Esophagus (tissue), 2 donors: ENCODE measurements around the gene IFT43. TPM values are rescaled to one million over a fixed set of nuclear protein-coding genes. Genes with fewer than 3 reads are reported as not detected.

Experiments
- H3K27ac ChIP-seq, 2 donors: one replicate each; pipeline ENCODE4 v1.5.1; 2013; ENCODE audit warnings: low read depth in 2 of 2, mild to moderate bottlenecking in 2 of 2, inconsistent platforms in 1 of 2, low read length in 1 of 2, moderate library complexity in 1 of 2
- H3K27me3 ChIP-seq, 2 donors: one replicate each; pipeline ENCODE4 v1.6.1; 2013; ENCODE audit warnings: low read length in 2 of 2, control low read depth in 1 of 2, mild to moderate bottlenecking in 1 of 2; ENCODE audit not compliant: insufficient read depth in 2 of 2, control insufficient read depth in 1 of 2
- H3K36me3 ChIP-seq, 2 donors: one replicate each; pipeline ENCODE4 v1.6.1; 2013; ENCODE audit warnings: low read length in 1 of 2; ENCODE audit not compliant: control insufficient read depth in 2 of 2, insufficient read depth in 2 of 2
- H3K4me1 ChIP-seq, 2 donors: one replicate each; pipeline ENCODE4 v1.6.1; 2013; ENCODE audit warnings: low read length in 1 of 2; ENCODE audit not compliant: control insufficient read depth in 2 of 2, insufficient read depth in 2 of 2
- H3K4me3 ChIP-seq, 2 donors: one replicate each; pipeline ENCODE4 v1.5.1; 2013; ENCODE audit warnings: low read length in 2 of 2, mild to moderate bottlenecking in 2 of 2, low read depth in 1 of 2, moderate library complexity in 1 of 2
- H3K9me3 ChIP-seq, 2 donors: one replicate each; pipeline ENCODE4 v1.6.1; 2013; ENCODE audit warnings: mild to moderate bottlenecking in 2 of 2, low read depth in 1 of 2, low read length in 1 of 2, moderate library complexity in 1 of 2; ENCODE audit not compliant: control insufficient read depth in 2 of 2, insufficient read depth in 1 of 2
- WGBS, 2 donors: extraction: QIAGEN DNeasy Blood & Tissue Kit; methylation state at CpG; one replicate each; pipeline ENCODE4 v1.1.7; 2013; 5-methylcytosine and 5-hydroxymethylcytosine counted together
- polyA plus RNA-seq, 2 donors: library from polyadenylated mRNA; stranded (reverse); fragments of 200-250 nt; gene quantifications; one replicate each; pipeline ENCODE4 v1.2.3, GENCODE V29; 2013
- donor health status: healthy with polysubstance abuse.
- donor health status: Bipolar disorder and iron deficiency.

The IFT43 gene
- polyA plus RNA-seq = 10 to 100 TPM; 25.2 to 27.7 TPM

- Histone ChIP-seq H3K9me3 (no peaks in the 10 kb centered on the region), H3K27ac (peak within 1 kb of the TSS; percentile 71 to 85), H3K4me1 (peaks cover under 1 to 4% of the 10 kb centered on the region in 2 donors), H3K4me3 (peak within 1 kb of the TSS; percentile 77 to 100), H3K36me3 (no peaks in the 10 kb centered on the region), H3K27me3 (no peaks in the 10 kb centered on the region)
- 0 to 1% methylated on average over 46 to 52 of the region's 52 CpGs for WGBS, 2 donors
Observed at GRCh38 chr14:75985618-75986438, at the start of gene IFT43. IFT43 (plus strand) TSS chr14:75985763; CDS start chr14:75985787, 24 bp downstream.

- 65 to 71% methylated on average over 1 of the region's 1 CpG for WGBS, 2 donors
- H3K9me3 ChIP-seq = no peaks in the 10 kb centered on the region
- H3K4me1 ChIP-seq = no peaks in the 10 kb centered on the region
Observed at GRCh38 chr14:75939200-75939599, 46.4 kb upstream of the IFT43 start.

GRCh38 chr14:75941030-75941429 lies 44.5 kb upstream of the IFT43 start:
- no peaks in the 10 kb centered on the region for H3K27me3 ChIP-seq

More at GRCh38 chr14:75939200-75939599, 46.4 kb upstream of the IFT43 start:
- H3K27ac ChIP-seq = no peak overlapping the region
- H3K4me3 ChIP-seq = no peak overlapping the region
- no peaks in the 10 kb centered on the region for H3K36me3 ChIP-seq
- no peaks in the 10 kb centered on the region for H3K27me3 ChIP-seq

GRCh38 chr14:75944607-75945241 lies 40.8 kb upstream of the IFT43 start:
- no peaks in the 10 kb centered on the region for H3K9me3 ChIP-seq
- H3K4me1 ChIP-seq = no peaks in the 10 kb centered on the region
- H3K27me3 ChIP-seq = no peaks in the 10 kb centered on the region
- no peak overlapping the region for H3K4me3 ChIP-seq
- WGBS, 2 donors = 93 to 95% methylated on average over 4 of the region's 4 CpGs
- peaks cover 0 to 3% of the 10 kb centered on the region in 2 donors for H3K36me3 ChIP-seq
- no peak overlapping the region for H3K27ac ChIP-seq

More at GRCh38 chr14:75941030-75941429, 44.5 kb upstream of the IFT43 start:
- WGBS, 2 donors = 77 to 83% methylated on average over 4 of the region's 4 CpGs
- H3K9me3 ChIP-seq = no peaks in the 10 kb centered on the region
- H3K4me3 ChIP-seq = no peak overlapping the region
- no peak overlapping the region for H3K27ac ChIP-seq
- no peaks in the 10 kb centered on the region for H3K36me3 ChIP-seq
- no peaks in the 10 kb centered on the region for H3K4me1 ChIP-seq

- H3K4me1 ChIP-seq = no peaks in the 10 kb centered on the region
- no peak overlapping the region for H3K27ac ChIP-seq
- no peak overlapping the region for H3K4me3 ChIP-seq
- no peaks in the 10 kb centered on the region for H3K9me3 ChIP-seq
- 88 to 89% methylated on average over 5 of the region's 5 CpGs for whole genome bisulfite sequencing, 2 donors
- H3K27me3 ChIP-seq = no peaks in the 10 kb centered on the region
- H3K36me3 ChIP-seq = peaks cover 0 to 3% of the 10 kb centered on the region in 2 donors
Observed at GRCh38 chr14:75946785-75947184, 38.8 kb upstream of the IFT43 start.

- Histone ChIP-seq H3K27me3 (no peaks in the 10 kb centered on the region), H3K9me3 (no peaks in the 10 kb centered on the region), H3K4me3 (no peak overlapping the region), H3K4me1 (no peaks in the 10 kb centered on the region), H3K36me3 (peaks cover 0 to 2% of the 10 kb centered on the region in 2 donors), H3K27ac (no peak overlapping the region)
- 89 to 94% methylated on average over 3 of the region's 3 CpGs for WGBS, 2 donors
Observed at GRCh38 chr14:75952489-75952888, 33.1 kb upstream of the IFT43 start.

- no peak overlapping the region for H3K4me3 ChIP-seq
- H3K27me3 ChIP-seq = no peaks in the 10 kb centered on the region
- 96% methylated on average over 9 of the region's 9 CpGs for WGBS, 2 donors
- H3K36me3 ChIP-seq = peaks cover 0 to 9% of the 10 kb centered on the region in 2 donors
- H3K9me3 ChIP-seq = peaks cover 0 to 2% of the 10 kb centered on the region in 2 donors
- no peak overlapping the region for H3K27ac ChIP-seq
- H3K4me1 ChIP-seq = no peaks in the 10 kb centered on the region
Observed at GRCh38 chr14:75959031-75959430, 26.5 kb upstream of the IFT43 start.

- no peak overlapping the region for H3K4me3 ChIP-seq
- WGBS, 2 donors = 82 to 88% methylated on average over 6 of the region's 6 CpGs
Observed at GRCh38 chr14:75960231-75960630, 25.3 kb upstream of the IFT43 start.

GRCh38 chr14:75961662-75962061 lies 23.9 kb upstream of the IFT43 start:
- Histone ChIP-seq H3K4me1 (no peaks in the 10 kb centered on the region), H3K36me3 (peaks cover 0 to 7% of the 10 kb centered on the region in 2 donors), H3K9me3 (peaks cover 0 to 2% of the 10 kb centered on the region in 2 donors), H3K27me3 (no peaks in the 10 kb centered on the region), H3K27ac (no peak overlapping the region), H3K4me3 (no peak overlapping the region)
- WGBS, 2 donors = 75 to 87% methylated on average over 3 of the region's 3 CpGs

More at GRCh38 chr14:75960231-75960630, 25.3 kb upstream of the IFT43 start:
- no peaks in the 10 kb centered on the region for H3K4me1 ChIP-seq
- peaks cover 0 to 8% of the 10 kb centered on the region in 2 donors for H3K36me3 ChIP-seq
- no peak overlapping the region for H3K27ac ChIP-seq
- H3K9me3 ChIP-seq = peaks cover 0 to 2% of the 10 kb centered on the region in 2 donors
- no peaks in the 10 kb centered on the region for H3K27me3 ChIP-seq
